Lower leg skin (tissue), 4 donors: ENCODE data around the gene SLC22A23. TPM values are rescaled to one million over a fixed set of nuclear protein-coding genes. Genes with fewer than 3 reads are reported as not detected.

Experiments
- DNase-seq, 2 donors: peaks; one replicate each; pipeline ENCODE4 v3.0.0-alpha.2; 2019; ENCODE audit warnings: low spot score in 2 of 2
- H3K4me3 ChIP-seq: fragments of 200-600 bp; sonication (generic); 2 replicates; pipeline ENCODE4 v1.5.1; 2017; ENCODE audit warnings: mild to moderate bottlenecking, low read depth; ENCODE audit not compliant: poor library complexity, severe bottlenecking
- CTCF ChIP-seq, 3 donors: fragments of 450-650 bp; IDR thresholded peaks; one replicate each; pipeline ENCODE4 v1.5.1; 2016; ENCODE audit warnings: antibody characterized with exemption in 3 of 3, mild to moderate bottlenecking in 3 of 3, moderate library complexity in 2 of 3
- POLR2A ChIP-seq, 2 donors: fragments of 450-650 bp; IDR thresholded peaks; one replicate each; pipeline ENCODE4 v1.6.1; 2016 to 2017; ENCODE audit warnings: antibody characterized with exemption in 2 of 2, mild to moderate bottlenecking in 1 of 2, moderate library complexity in 1 of 2
- WGBS, 2 donors: methylation state at CpG; one replicate each; pipeline ENCODE4 v1.1.5; 2018; 5-methylcytosine and 5-hydroxymethylcytosine counted together
- intact Hi-C: fragments of 100-400 bp; cut with DNase I; formaldehyde crosslinking; loops from one replicate; pipeline ENCODE4 v1.15.0; 2023; ENCODE audit warnings: low total_unique reads
- total RNA-seq, 4 donors: library from RNA; depleted of rRNA; stranded (reverse); fragments of >200 nt; gene quantifications; one replicate each; pipeline ENCODE4 v1.1.0, GENCODE V29; 2016

The SLC22A23 gene
- total RNA-seq, 4 donors from 2014 or later, result 29.2 to 50.7 (median 43.2) TPM

GRCh38 chr6:3500262-3501014 is 43.6 kb upstream of the SLC22A23 start:
- 39 to 42% methylated on average over 7 of the region's 7 CpGs for WGBS, 2 donors
- H3K4me3 ChIP-seq, result no peak overlapping the region
- intact Hi-C loops, result no loop called here
- TF ChIP-seq POLR2A (IDR thresholded peaks at IDR 0.05) (no peak), CTCF (IDR thresholded peaks at IDR 0.05) (no peak)
- DNase-seq, result no peak

DNA sequence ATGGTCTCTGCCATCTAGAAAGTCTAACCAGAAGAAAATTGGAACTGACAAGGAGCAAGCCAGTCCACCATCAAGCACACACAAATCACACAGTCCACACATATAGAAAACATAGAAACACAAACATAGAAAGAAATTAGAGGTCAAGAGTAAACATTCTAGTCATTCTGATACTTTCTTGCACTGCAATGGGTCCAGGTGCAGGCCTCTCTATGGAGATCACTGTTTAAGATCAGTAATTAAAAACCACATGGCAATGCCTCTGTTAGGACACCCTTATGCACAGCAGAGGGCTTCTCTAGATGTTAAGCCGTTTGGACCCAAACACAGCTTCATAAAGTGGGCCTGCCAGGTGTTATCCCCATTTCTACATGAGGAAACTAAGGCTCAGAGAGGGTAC is 42.8 kb upstream of the SLC22A23 start:
- TF ChIP-seq POLR2A (IDR thresholded peaks at IDR 0.05) (no peak), CTCF (IDR thresholded peaks at IDR 0.05) (no peak)
- DNase-seq, result no peak
- H3K4me3 ChIP-seq, result no peak overlapping the region
- intact Hi-C loops, result no loop called here
- WGBS, 2 donors, result 61 to 77% methylated on average over 1 of the region's 1 CpG

- 93 to 95% methylated on average over 1 of the region's 1 CpG for WGBS, 2 donors
- intact Hi-C loops, result no loop called here
- no peak overlapping the region for H3K4me3 ChIP-seq
- TF ChIP-seq POLR2A (IDR thresholded peaks at IDR 0.05), result no peak
- TF ChIP-seq CTCF (IDR thresholded peaks at IDR 0.05), result no peak
- no peak for DNase-seq
Measured at GRCh38 chr6:3496395-3496794, 39.5 kb upstream of the SLC22A23 start.

DNA sequence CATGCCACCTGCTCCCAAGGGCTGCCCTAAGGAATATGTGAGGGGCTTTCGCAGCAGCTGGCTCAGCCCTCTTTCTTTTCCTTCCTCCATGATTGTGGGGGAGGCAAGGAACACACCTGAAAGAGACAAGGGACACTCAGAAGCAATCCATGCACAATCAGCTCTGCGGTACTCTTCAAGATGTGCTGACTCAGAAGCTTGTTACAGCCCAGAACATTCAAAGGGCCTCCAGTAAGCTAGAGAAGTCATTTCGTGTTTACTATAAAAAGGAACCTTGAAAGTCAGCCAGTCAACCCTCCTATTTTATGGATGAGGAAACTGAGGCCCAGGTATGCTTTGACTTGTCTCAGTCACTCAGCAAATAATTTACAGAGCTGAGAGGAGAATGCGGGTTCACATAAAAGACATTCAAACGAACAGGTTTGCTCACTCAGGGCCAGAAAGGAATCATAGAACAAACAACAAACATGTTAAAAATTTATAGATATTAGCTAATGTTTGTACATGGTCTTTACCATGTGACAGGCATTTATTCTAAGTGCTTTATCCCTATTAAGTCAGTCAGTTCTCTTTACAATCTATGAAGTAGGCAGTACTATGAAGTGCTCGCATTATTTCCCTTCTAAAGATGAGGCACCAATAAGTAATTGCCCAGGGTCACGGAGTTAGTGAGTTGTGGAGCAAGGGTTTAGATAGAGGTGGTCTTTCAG is 37.7 kb upstream of the SLC22A23 start:
- 90% methylated on average over 7 of the region's 7 CpGs for WGBS, 2 donors
- TF ChIP-seq POLR2A (IDR thresholded peaks at IDR 0.05), result no peak
- TF ChIP-seq CTCF (IDR thresholded peaks at IDR 0.05), result no peak
- no peak overlapping the region for H3K4me3 ChIP-seq
- DNase-seq, result no peak
- intact Hi-C loops, result no loop called here

DNA sequence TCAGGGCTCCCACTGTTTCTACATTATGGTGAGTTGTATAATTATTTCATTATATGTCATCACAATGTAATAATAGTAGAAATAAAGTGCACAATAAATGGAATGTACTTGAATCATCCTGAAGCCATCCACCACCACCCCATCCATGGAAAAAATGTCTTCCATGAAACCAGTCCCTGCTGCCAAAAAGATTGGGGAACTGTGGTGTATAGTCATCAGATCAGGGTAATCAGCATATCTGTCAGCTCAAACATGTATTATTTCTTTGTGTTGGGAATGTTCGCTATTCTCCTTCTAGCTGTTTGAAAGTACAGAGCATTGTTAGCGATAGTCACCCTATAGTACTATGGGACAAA is 33.8 kb upstream of the SLC22A23 start:
- no peak for DNase-seq
- intact Hi-C loops, result no loop called here
- whole genome bisulfite sequencing, 2 donors, result 95 to 99% methylated on average over 2 of the region's 2 CpGs
- no peak overlapping the region for H3K4me3 ChIP-seq
- TF ChIP-seq CTCF (IDR thresholded peaks at IDR 0.05), result no peak
- no peak for TF ChIP-seq POLR2A (IDR thresholded peaks at IDR 0.05)
